Rectal smooth muscle tissue (tissue), 1 donor: ENCODE measurements around the gene RHPN2.
"Not testable (repeated sequence)": the region's sequence is repeated elsewhere in the genome, so short reads cannot be mapped to it uniquely, and the experiment has no call there.

ENCODE experiments used
- H3K27ac ChIP-seq: one replicate; pipeline ENCODE4 v1.7.0; 2013; ENCODE audit warnings: low read depth, low read length, inconsistent platforms
- H3K27me3 ChIP-seq: one replicate; pipeline ENCODE4 v1.7.0; 2013; ENCODE audit warnings: low read length; ENCODE audit not compliant: control insufficient read depth, insufficient read depth
- H3K36me3 ChIP-seq: one replicate; pipeline ENCODE4 v1.7.0; 2013; ENCODE audit warnings: low read length; ENCODE audit not compliant: control insufficient read depth, insufficient read depth
- H3K4me1 ChIP-seq: one replicate; pipeline ENCODE4 v1.7.0; 2013; ENCODE audit warnings: low read length; ENCODE audit not compliant: control insufficient read depth, insufficient read depth
- H3K4me3 ChIP-seq: one replicate; pipeline ENCODE4 v1.7.0; 2013; ENCODE audit warnings: low read length
- H3K9ac ChIP-seq: one replicate; pipeline ENCODE4 v1.7.0; 2013; ENCODE audit warnings: low read length

The RHPN2 gene

DNA sequence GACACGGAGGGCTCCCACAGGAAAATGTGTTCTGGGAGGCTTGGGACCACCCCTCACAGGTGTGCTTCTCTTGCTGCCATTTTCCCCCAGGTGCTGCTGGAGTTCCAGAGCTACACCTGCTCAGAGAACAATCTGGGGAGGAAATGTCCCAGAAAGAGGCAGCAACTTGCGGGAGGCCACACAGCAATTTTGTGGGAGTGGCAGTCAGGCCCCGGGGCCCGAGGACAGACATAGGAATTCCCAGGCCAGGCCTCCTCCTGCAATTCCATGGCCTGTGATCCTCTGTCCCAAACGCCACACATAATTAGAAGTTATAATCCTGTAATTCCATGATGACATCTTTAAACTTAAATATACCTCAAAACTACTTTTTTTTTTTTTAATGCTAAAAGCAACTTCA lies 1.8 kb downstream of the RHPN2 start:
- Histone ChIP-seq H3K4me1 (no peaks in the 10 kb centered on the region), H3K27me3 (no peaks in the 10 kb centered on the region), H3K4me3 (peak overlapping the region; percentile 20), H3K9ac (no peak overlapping the region), H3K36me3 (no peaks in the 10 kb centered on the region), H3K27ac (no peak overlapping the region)

DNA sequence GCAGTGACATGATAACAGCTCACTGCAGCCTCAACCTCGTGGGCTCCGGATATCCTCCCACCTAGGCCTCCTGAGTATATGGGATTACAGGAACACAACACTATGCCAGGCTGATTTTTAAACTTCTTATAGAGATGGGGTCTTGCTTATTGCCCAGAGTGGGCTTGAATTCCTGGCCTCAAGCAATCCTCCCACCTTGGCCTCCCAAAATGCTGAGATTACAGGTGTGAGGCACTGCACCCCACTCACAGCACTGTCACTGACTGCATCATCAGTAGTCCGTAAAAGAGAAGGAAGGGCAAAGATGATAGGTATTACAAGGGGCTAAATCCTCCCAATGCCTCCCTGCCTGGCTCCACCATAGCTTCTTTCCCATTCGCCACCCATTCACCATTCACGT lies 4.1 kb downstream of the RHPN2 start:
- H3K27ac ChIP-seq = no peak overlapping the region
- H3K27me3 ChIP-seq = no peaks in the 10 kb centered on the region
- H3K4me3 ChIP-seq = no peak overlapping the region
- H3K4me1 ChIP-seq = no peaks in the 10 kb centered on the region
- no peaks in the 10 kb centered on the region for H3K36me3 ChIP-seq
- no peak overlapping the region for H3K9ac ChIP-seq

DNA sequence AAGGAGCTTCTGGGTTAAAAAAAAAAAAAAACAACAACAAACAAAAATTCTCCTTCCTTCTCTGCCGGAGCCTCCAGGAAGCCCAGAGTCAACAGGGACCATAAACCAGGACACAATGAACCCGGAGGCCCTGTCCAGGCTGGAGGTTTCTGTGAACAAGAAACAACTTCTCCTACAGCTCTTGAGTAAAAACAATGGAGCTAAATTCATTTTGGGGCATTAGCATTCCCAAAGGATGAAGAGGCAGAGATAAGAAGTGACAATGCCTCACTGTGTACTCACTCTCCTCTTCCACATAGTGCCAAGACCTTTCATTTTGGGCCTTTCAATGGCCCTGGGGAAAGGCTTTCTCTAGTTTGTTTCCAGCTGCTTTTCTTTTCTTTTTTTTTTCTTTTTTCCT lies 9.0 kb downstream of the RHPN2 start:
- Histone ChIP-seq H3K4me3 (no peak overlapping the region), H3K36me3 (no peaks in the 10 kb centered on the region), H3K4me1 (no peaks in the 10 kb centered on the region), H3K27me3 (no peaks in the 10 kb centered on the region), H3K9ac (no peak overlapping the region), H3K27ac (no peak overlapping the region)

DNA sequence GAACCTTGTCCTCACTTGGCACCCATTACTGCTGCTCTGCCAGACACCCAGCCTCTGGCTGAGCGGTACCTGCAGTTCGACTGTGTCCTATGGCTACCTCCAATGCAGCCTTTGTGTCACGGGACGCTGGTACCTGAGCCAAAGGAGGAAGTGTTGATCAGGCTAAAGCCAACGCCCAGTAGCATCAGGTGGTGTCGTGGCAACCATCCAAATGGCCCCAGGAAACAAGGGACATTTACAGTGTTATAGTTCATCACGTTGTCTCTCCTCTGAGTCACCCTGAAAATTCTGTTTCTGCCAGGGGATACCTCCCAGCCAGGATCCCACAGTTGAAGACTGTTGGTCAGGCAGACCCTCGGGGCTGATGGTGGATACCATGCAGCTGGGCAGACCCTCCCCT lies 10.1 kb downstream of the RHPN2 start:
- Histone ChIP-seq H3K9ac (no peak overlapping the region), H3K4me3 (no peak overlapping the region), H3K27ac (no peak overlapping the region), H3K27me3 (no peaks in the 10 kb centered on the region), H3K4me1 (no peaks in the 10 kb centered on the region), H3K36me3 (no peaks in the 10 kb centered on the region)

DNA sequence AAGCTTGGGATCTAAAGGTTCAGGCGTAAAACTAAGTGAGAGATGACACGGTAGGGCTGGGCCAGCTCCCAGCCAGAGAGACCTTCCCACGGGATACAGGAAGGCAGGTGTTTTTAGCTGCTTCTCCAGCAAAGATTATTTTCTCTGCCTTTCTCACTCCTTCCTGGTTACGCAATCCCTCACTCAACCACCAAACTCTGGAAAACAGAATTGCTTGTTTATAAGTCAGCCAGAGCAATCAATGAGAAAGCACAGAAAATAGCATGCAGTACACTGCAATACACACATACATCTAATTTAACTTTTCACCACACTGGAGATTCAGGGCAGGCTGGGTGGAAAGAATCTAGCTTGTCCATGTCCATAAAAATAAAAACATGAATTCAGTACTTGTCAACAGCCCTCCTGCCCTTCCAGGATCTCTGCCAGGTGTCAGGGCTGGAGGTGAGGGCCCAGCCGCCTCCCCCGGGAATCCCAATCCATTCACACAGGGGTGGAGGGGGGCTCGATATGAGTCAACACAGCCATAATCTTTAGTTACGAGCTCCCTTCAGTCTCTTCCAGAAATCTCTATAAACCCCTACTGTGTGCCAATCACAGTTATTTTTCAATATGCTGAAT lies 12.2 kb downstream of the RHPN2 start:
- Histone ChIP-seq H3K36me3 (no peaks in the 10 kb centered on the region), H3K9ac (no peak overlapping the region), H3K4me1 (no peaks in the 10 kb centered on the region), H3K27me3 (no peaks in the 10 kb centered on the region), H3K4me3 (no peak overlapping the region), H3K27ac (no peak overlapping the region)

DNA sequence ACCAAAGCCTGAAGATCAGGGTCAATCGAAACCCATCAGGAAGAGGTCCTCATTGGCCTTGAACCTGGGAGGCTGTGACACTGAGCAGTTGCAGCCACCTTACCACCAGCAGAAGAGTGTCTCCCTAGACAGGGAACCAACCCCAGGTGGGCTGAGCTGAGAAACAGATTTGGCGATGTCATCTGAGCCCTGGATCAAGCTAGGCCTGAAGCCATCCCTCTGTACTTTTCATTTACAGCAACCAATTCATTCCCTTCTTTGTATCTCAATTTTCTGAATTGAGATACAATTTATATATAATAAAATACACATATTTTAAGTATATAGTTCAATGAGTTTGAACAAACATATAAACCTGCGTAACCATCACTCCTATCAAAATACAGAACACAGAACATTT lies 14.6 kb downstream of the RHPN2 start:
- Histone ChIP-seq H3K4me3 (no peak overlapping the region), H3K36me3 (no peaks in the 10 kb centered on the region), H3K4me1 (no peaks in the 10 kb centered on the region), H3K27me3 (no peaks in the 10 kb centered on the region), H3K27ac (no peak overlapping the region), H3K9ac (no peak overlapping the region)

DNA sequence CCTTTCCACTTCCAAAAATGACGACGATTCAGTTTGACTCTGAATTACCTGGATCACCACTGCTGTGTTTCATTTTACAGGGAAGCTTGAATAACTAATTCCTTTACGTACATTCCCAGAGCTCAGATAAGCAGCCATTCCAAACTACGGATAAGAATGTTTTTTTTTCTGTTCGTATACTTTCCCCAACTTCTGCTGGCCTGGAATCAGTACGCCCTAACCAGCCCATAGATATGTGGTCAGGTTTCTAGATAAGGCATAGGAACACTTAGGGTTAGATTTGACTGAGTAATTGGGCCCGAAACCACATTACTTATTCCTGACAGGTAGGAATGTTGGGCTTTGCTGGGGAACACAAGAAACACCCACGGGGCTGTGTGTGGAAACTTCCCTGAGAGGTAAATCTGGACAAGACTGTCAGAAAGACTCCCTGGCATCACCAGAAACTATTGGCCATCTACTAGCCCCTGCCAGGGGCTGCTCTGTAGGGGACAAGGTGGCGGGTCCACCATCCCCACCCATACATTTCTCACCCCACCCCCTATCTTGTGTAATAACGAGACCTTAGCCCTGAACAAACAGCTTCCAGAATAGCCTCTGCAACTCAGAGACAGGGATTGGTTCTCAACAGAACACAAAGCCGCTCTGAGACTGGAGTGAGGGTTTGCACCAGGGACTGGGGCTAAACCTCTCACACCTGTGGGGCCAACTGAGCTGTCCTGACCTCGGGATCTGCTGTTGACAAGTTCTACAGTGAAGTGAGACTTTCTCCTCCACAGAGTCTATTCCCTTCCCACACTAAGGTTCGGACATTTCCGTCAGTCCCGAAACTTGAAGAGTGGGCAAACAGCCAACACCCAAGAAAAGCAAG lies 15.6 kb downstream of the RHPN2 start:
- Histone ChIP-seq H3K4me3 (no peak overlapping the region), H3K9ac (no peak overlapping the region), H3K36me3 (no peaks in the 10 kb centered on the region), H3K4me1 (no peaks in the 10 kb centered on the region), H3K27ac (no peak overlapping the region), H3K27me3 (no peaks in the 10 kb centered on the region)

DNA sequence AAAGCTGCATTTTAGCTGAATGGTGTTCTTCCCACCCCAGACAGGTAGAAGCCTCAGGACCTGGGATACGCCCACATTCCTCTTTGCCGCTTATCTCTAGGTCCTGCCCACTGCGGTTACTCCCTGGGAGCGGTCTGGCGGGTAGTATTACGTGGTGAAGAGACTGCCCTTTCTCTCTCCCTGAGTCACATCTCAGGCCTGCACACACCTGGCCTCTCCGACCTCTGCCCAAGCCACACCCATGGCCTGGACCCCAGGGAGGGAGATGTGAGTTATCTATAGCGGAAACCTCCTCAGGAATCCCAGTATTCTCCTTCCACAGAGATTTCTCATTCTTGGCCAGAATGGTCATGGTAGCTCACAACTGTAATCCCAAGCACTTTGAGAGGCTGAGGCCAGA lies 17.3 kb downstream of the RHPN2 start:
- no peak overlapping the region for H3K9ac ChIP-seq
- H3K4me3 ChIP-seq = no peak overlapping the region
- no peaks in the 10 kb centered on the region for H3K27me3 ChIP-seq
- no peak overlapping the region for H3K27ac ChIP-seq
- no peaks in the 10 kb centered on the region for H3K4me1 ChIP-seq
- no peaks in the 10 kb centered on the region for H3K36me3 ChIP-seq

DNA sequence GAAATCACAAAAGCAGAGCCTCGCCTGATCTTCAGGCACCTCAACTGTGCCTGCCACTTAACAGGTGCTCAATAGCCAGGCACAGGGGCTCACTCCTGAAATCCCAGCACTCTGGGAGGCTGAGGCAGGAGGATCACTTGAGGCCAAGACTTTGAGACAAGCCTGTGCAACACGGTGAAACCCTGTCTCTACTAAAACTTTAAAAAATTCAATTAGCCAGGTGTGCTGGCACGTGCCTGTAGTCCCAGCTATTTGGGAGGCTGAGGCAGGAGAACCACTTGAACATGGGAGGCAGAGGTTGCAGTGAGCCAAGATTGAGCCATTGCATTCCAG lies 22.9 kb downstream of the RHPN2 start:
- H3K4me3 ChIP-seq, H3K27ac ChIP-seq, H3K27me3 ChIP-seq, H3K9ac ChIP-seq, H3K4me1 ChIP-seq, H3K36me3 ChIP-seq: not testable (repeated sequence)

DNA sequence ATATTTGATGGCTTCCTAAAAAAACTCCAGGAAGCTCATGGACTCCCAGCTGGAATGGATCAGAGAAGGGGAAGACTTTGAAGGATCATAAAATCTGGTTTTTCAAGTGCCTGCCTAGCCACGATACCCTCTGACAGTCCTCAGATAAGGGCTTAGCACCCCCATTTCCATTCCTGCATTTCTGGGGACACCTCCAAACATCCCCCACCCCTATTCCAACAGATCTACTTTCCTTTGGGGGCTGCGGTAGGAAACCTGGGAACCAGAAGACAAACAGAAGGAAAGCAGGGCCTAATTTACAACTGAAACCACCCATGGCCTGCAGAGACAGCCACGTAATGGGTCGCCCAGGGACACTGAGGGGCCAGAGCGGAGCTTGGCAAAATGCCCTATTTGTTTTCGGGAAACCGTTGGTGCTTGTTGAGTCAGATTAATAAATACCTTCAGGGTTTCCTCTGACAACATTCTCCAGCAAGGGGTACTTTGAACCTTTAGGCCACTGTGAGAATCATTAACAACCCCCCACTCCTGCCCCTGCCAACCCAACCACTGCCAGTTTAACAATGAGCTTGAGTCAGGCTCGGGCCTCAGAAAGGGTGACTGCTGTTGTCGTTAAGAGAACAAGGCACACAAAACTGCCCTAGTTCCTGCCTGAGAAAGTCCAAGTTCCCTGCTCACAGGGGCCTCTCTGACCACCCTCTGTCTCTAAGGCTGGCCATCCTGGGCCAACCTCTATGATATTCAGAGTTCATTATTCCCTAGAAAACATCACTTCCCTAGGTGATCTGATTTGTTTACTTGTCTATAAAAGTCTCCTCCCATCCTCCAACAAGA lies 23.5 kb downstream of the RHPN2 start:
- Histone ChIP-seq H3K4me3 (no peak overlapping the region), H3K4me1 (no peaks in the 10 kb centered on the region), H3K9ac (no peak overlapping the region), H3K27ac (no peak overlapping the region), H3K27me3 (no peaks in the 10 kb centered on the region), H3K36me3 (no peaks in the 10 kb centered on the region)

DNA sequence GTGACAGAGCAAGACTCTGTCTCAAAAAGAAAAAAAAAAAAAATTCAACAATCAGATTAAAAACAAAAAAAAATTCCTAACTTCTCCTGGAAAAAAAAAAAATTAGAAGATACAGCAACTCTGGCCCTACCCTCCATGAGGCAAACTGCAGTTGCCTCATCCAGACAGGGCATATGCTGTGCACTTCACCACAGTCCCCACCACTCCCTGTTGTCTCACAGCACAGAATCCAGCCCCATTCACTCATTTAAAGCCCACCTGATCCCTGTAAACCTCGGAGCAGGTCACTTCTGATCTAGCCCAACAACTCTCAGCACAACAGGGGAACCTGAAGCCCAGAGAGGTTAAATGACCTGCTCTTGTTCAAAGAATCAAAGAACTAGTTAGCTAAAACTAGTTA lies 24.9 kb downstream of the RHPN2 start:
- no peaks in the 10 kb centered on the region for H3K4me1 ChIP-seq
- no peak overlapping the region for H3K27ac ChIP-seq
- H3K9ac ChIP-seq = no peak overlapping the region
- no peak overlapping the region for H3K4me3 ChIP-seq
- H3K27me3 ChIP-seq = no peaks in the 10 kb centered on the region
- H3K36me3 ChIP-seq = no peaks in the 10 kb centered on the region

DNA sequence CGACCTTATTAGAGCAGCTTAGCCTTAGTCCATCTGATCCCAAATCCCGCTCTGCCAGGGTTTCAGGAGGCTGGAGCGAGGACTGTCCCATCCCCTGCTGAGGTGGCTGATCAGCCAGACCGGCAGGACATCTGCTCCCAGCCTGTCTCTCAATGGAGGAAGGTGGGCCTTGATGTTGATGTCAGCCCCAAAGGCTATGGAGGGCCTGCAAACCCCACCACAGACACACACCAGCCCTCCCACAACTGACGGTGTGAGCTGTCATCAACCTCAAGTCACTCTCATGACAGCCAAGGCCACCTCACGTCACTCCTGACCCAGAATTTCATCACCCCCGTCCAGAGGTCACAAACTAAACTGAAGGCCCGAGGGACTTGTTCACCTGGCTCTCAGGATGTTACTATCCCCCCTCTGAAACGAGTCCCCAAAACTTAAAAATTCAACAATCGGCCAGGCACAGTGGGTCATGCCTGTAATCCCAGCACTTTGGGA lies 25.5 kb downstream of the RHPN2 start:
- Histone ChIP-seq H3K9ac (no peak overlapping the region), H3K27ac (no peak overlapping the region)

More for the DNA sequence above, 25.5 kb downstream of the RHPN2 start:
- no peaks in the 10 kb centered on the region for H3K36me3 ChIP-seq
- no peak overlapping the region for H3K4me3 ChIP-seq
- no peaks in the 10 kb centered on the region for H3K4me1 ChIP-seq
- H3K27me3 ChIP-seq = no peaks in the 10 kb centered on the region
